Activated CD8-positive, alpha-beta memory T cell treated with anti-CD3 and anti-CD28 coated beads, Interleukin-2, amount 50 U/mL, for 4 hours (primary cell): ENCODE results near the gene FAM241B.

Source experiments
- DNase-seq: peaks from one replicate; pipeline ENCODE4 v3.0.0-alpha.2; 2020

Gene FAM241B

GRCh38 chr10:69649786-69650550 is 19.9 kb downstream of the FAM241B start:
- DNase-seq: no peak

DNA sequence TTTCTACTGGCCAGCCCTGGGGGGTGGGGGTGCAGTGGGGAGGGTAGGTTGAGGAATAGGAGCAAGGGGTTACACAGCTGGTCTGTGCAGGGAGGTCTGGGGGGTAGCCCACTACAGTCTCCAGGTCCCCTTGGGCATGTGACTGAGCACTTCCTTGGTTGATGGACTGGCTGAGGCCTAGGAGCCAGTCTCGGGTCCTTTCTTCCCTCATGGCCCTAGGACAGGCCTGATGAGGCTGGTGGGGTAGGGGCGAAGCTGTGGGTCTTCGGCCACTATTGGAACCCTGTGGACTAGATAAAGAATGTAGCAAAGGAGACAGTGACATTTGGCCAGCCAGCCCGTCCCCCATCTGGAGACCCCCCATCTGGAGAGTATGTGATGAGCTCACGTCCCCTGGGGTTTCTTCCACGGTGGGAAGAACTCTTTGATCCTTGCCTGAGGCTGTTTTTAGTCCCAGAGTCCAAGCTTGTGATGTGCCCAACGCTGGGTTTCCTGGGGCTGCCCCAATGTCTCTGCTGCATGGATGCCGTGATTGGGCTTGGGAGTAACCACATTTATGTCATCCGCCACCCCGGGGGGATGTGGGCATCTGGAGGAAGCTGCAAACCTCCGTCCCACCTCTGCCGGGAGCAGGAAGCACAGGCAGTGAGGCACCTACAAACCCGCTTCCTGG is 20.7 kb downstream of the FAM241B start:
- no peak for DNase-seq

DNA sequence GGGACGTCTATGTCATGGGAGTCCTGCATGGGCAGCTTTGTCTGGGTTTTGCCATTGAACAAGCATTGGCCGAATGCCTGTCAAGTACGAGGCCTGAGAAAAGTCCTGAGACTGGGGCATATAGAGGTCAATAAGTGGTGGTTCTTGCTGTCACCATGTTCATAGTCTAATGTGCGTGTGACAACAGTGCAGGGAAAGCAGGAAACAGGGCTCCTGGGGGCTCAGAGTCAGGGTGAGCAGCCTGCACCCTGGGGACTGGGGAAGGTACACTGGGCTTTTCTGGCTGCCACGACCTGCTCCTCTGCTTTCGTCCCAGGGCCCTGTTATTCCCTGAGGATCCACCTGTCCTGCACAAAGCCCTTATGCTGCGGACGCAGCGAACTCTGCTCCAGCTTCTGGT is 21.3 kb downstream of the FAM241B start:
- DNase-seq: no peak

DNA sequence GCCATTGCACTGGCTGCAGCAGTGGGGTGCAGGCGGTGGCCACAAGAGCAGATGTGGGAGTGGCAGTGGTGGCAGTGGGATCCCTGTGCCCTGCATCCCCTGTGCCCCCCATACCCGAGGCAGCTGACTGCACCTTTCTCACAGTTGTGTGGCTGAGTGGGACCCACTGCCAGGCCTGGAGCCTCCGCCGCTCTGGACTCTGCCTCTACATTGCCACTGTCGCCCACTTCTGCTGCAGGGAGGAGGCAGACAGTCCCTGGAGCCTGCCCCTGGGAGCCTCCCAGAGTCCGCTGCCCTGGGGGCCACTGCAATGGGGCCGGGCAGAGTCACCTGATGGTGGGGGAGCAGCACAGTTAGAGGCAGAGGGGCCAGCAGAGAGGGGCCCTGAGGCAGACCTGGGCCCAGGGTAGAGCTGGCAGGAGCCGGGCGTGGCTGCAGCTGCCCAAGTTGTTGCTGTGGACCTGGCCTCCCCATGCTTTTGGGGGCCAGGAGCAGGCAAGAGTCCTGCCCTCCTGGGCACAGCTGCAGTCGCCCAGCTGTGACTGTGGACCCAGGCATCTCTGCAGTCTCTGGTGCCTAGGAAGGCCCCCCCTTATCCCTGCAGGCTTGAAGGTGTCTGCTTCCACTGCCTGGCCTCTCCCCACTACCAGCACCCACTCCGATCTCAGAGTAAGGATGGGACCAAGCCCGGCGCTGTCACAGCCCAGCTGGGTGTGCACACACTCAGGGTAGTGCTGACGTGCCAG is 22.2 kb downstream of the FAM241B start:
- DNase-seq: no peak

DNA sequence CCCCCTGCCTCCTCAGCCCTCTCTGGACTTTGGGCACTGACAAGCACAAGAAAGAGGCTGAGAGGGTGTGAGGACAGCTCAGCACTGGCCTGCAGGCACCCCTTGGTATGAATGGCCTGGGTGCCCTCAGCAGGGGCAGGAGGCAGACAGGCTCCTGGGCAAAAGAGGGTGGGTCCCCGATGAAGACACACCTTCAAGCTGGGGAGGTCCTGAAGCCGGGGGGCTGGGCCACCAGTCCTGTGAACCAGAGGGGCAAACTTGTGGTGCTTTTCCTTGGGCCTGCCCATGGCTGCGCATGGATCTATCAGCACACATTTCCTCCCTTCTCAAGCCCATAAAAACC is 22.8 kb downstream of the FAM241B start:
- no peak for DNase-seq

GRCh38 chr10:69653561-69653960 is 23.5 kb downstream of the FAM241B start:
- DNase-seq: no peak

DNA sequence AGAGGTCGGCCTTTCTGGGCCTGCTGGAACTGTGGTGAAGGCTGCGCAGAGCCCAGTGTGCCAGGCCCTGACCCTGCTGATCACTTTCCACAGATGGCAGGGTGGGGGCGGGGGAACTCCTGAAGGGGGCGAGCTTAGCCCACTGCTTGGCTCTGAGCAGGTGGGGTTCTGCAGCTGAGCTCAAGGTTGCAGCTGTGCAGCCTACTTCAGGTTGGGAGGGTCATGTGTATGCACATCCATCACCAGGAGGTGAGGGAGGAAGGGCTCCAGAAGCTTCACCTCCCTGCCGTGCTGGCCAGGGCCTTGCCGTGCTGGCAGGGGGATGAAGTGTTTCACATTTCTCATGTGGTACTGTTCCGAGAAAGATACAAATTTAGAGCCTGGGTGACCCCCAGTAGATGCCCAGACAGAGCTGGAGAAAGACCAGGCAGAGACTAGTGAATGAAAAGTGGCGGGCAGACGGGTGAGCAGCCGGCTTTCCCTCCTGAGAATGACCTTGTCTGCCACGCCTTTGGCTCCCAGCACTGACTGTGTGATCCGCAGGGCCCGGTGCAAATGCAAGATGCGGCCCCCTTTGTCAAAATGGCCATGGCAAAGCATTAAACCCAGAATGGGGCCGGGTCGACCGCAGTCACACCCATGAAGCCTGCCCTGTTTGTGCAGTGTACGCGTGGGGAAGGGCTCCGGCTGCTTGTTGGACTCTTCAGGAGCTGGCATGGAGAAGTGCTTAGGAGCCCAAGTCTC is 25.2 kb downstream of the FAM241B start:
- no peak for DNase-seq

DNA sequence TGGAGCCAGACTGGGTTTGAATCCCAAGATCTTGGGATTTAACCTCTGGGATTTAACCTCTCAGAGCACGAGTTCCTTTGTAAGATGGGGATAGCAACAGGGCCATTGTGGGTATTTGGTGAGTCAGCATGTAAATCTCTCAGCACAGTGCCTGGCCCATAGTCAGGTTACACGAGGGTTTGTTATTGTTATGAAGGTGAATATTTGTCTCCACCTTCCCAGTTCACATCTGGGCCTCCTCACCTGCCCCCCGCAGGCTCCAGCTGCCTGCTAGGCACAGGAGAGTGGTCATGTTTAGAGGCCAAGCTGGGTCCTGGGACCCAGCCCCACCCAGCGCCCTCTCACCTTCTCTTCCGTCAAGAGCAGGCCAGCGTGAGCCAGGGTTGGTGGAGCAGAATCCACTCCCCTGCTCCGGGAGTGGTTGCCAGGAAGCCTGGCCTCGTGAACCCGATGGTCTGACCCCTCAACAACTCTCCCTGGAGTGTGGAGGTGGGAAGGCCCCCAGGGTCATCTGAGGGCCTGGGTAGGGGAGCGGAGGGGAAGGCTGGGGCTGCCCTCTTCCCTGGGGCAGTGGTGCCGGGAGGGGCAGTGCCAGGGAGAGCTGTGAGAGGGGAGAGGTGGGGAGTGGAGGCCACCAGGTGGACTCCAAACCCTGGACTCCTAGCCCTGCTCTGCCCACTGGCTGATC is 26.0 kb downstream of the FAM241B start:
- no peak for DNase-seq

DNA sequence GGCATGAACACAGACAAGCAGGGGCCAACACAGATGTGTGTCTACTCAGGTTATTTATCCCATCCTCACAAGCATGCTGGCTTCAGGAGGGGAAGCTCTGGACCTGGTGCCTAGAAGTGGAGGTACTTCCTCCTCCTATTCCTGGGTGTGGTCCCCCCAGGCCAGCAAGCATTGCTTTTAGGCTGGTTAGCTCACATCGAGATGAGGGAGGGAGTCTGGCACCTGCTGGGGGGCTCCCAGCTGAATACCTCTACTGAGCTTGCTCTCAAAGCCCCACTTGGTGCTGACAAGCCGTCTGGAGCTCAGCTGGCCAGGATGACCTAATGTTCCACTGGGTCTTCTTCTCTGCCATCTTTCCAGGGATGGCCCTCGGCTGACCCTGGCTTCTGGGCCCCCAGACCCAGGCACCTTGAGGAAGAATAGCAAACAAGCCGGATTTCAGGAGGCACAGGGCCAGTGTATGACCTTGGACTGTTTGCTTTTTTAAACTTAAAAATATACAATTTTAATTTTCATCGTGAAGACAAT is 26.8 kb downstream of the FAM241B start:
- no peak for DNase-seq

- no peak for DNase-seq
Measured at GRCh38 chr10:69657430-69657829, 27.4 kb downstream of the FAM241B start.

GRCh38 chr10:69657866-69658265 is 27.8 kb downstream of the FAM241B start:
- DNase-seq: no peak

GRCh38 chr10:69659241-69660038 is 29.4 kb downstream of the FAM241B start:
- no peak for DNase-seq

DNA sequence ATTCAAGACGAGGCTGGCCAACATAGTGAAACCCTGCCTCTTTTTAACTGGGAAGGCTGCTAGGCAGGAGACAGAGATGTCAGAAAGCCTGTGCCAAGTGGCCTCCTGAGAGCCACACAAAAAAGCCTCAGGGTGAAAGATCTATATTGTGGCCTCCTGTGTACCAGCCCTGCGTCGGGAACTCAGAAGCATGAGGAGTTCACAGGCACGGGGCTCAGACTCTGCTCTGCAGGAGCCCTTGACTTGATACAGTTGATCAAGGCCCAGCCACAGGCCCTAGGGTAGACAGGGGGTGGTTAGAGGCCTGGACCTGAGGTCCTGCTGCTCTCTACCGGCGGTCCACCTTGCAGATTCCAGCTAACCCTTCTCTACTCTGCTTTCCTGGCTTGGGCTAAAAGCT is 30.2 kb downstream of the FAM241B start:
- DNase-seq: no peak

DNA sequence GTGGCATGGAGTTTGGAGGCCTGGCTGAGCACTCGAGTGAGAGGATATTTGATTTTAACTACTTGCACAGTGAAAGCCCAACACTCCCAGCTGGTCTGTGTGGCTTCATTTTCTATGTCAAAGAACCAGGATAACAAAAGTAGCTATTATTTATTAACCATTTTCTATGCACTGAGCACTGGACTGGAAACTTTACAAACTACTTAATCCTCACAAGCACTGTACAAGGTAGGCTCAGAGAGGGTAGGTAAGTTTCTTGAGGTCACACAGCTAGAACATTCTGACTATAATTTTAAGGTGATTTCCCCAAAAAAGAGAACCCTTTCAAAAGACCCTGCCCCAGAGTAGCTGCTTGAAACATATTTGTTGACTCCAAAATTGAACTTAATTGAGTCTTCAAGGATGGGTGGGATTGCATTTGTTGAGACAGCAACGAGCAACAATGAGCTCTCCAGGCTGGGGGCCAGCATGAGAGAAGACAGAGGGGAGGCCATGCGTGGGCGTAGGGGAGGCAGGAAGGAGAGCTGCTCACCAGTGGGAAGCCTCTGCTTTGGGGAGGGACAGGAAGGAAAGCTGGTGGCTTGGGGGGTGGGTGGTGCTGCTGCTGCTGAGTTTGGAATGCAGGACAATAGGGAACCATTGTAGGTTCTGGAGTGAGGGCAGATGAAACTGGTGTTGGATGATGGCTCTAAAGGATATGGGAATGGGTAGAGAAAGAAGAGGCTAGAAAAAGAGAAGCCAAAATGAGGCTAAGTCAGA is 31.5 kb downstream of the FAM241B start:
- no peak for DNase-seq

DNA sequence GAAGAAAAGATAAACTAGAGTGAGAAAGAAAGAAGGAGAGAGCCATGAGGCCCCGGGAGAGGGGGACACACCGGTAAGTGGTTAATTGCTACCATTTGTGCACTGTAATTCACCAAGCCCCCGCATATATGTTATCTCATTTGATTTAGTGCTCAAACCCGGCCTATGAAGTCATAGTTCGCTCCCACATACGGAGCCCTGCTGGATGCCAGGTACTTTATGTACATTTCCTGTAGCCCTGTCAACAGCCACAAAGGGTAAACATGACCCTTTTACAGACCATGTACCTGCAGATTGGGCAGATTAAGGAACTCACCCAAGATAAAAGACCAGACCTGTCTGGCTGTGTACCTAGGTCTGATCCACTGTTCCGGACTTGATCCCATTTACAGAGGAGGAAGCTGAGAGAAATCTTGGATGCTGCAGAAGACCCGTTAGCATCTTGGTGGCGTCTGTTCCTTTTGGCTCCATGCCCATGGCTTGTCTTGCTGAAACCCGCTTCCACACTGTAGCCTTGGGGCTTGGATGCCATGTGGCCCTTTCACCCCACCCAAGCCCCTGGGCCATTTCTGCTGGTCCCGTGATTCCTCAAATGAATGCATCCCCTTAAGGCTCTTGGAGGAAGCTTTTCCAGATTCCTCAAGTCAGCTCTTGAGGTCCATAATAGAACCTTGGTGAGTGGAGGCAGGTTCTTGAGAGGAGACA is 32.3 kb downstream of the FAM241B start:
- no peak for DNase-seq

GRCh38 chr10:69662901-69663300 is 32.9 kb downstream of the FAM241B start:
- no peak for DNase-seq

GRCh38 chr10:69663369-69663947 is 33.4 kb downstream of the FAM241B start:
- no peak for DNase-seq

DNA sequence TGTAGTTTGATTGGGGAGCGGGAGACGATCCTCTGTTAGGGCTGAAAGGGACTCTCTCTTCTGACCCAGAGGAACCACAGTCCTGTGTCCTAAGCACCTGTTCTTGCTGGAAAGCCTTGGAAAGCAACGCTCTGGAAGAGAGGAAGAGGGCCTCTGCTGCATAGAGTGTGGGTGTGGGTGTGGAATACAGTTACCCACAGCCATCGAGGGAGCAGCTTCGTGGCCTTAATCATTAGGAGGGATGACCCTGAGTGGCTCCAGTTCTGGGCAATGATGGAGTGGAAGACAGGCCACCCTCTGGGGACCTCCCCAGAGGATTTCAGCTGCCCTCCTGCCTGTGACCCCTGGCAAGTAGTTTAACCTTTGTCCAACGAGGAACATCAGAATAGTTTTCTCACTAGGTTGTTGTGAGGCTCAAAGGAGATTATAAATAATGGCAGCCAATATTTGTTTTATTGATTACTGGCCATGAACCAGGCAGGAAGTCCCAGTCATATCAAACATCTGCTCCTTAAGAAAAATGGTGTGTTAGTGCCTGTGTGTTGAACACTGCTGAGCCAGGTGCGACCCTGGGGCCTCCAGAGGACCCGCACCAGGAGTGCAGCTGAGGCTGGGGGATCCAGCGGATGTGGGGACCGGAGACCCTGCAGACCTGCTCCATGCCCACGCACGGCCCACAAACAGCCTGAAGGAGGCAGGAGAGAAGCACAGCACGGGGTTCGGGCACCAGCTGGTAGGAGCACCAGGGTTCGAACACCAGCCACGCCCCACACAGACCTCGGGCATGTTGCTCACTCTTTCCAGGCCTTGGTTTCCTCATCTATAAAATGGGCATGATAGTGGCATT is 35.6 kb downstream of the FAM241B start:
- no peak for DNase-seq

- no peak for DNase-seq
Measured at GRCh38 chr10:69666756-69667155, 36.7 kb downstream of the FAM241B start.
